Eye (tissue), 1 donor: ENCODE data around the gene PPP5C.
"Not testable (repeated sequence)": the region's sequence is repeated elsewhere in the genome, so short reads cannot be mapped to it uniquely, and the experiment has no call there.

Source experiments
- DNase-seq: peaks from one replicate; pipeline ENCODE4 v3.0.0-alpha.2; 2015

PPP5C gene

GRCh38 chr19:46346821-46347571 is at the start of gene PPP5C:
Gene PPP5C (plus strand): TSS chr19:46347087. CDS start chr19:46347097, 10 bp downstream.
- DNase-seq: peak; percentile 97

GRCh38 chr19:46297700-46298478 is 49.0 kb upstream of the PPP5C start:
- DNase-seq: peak; percentile 82

- no peak for DNase-seq
Measured at GRCh38 chr19:46298479-46299003, 48.3 kb upstream of the PPP5C start.

- DNase-seq: peak; percentile 95
Measured at GRCh38 chr19:46299004-46299509, 47.8 kb upstream of the PPP5C start.

GRCh38 chr19:46299695-46300094 is 47.2 kb upstream of the PPP5C start:
- DNase-seq: no peak

GRCh38 chr19:46303322-46303690 is 43.6 kb upstream of the PPP5C start:
- DNase-seq: peak; percentile 42

GRCh38 chr19:46303691-46304397 is 43.0 kb upstream of the PPP5C start:
- DNase-seq: peak; percentile 86

GRCh38 chr19:46306501-46306900 is 40.4 kb upstream of the PPP5C start:
- DNase-seq: no peak

GRCh38 chr19:46308510-46308909 is 38.4 kb upstream of the PPP5C start:
- DNase-seq: no peak

GRCh38 chr19:46309056-46309455 is 37.8 kb upstream of the PPP5C start:
- no peak for DNase-seq

- DNase-seq: no peak
Measured at GRCh38 chr19:46311444-46311843, 35.4 kb upstream of the PPP5C start.

GRCh38 chr19:46313540-46314469 is 33.1 kb upstream of the PPP5C start:
- not testable (repeated sequence) for DNase-seq

- no peak for DNase-seq
Measured at GRCh38 chr19:46317339-46317738, 29.5 kb upstream of the PPP5C start.

GRCh38 chr19:46319613-46320012 is 27.3 kb upstream of the PPP5C start:
- no peak for DNase-seq

- no peak for DNase-seq
Measured at GRCh38 chr19:46320559-46320958, 26.3 kb upstream of the PPP5C start.

- DNase-seq: no peak
Measured at GRCh38 chr19:46321653-46322052, 25.2 kb upstream of the PPP5C start.

GRCh38 chr19:46323227-46323626 is 23.7 kb upstream of the PPP5C start:
- not testable (repeated sequence) for DNase-seq

- no peak for DNase-seq
Measured at GRCh38 chr19:46324277-46324676, 22.6 kb upstream of the PPP5C start.

GRCh38 chr19:46326608-46327007 is 20.3 kb upstream of the PPP5C start:
- no peak for DNase-seq

- DNase-seq: no peak
Measured at GRCh38 chr19:46328079-46328478, 18.8 kb upstream of the PPP5C start.

- DNase-seq: no peak
Measured at GRCh38 chr19:46330319-46330918, 16.5 kb upstream of the PPP5C start.

- no peak for DNase-seq
Measured at GRCh38 chr19:46337487-46337886, 9.4 kb upstream of the PPP5C start.
